OCI-LY1 (cell line): Measurements from ENCODE around the gene INPP5B.
"Not testable (repeated sequence)": the region's sequence is repeated elsewhere in the genome, so short reads cannot be mapped to it uniquely, and the experiment has no call there.

Experiments used
- H2AFZ ChIP-seq: fragments of 200-600 bp; sonication (generic), shearing (Covaris generic); 2 replicates; pipeline ENCODE4 v1.6.0; 2014; ENCODE audit warnings: antibody characterized with exemption, mild to moderate bottlenecking, low read length
- H3F3A ChIP-seq: fragments of 200-600 bp; sonication (generic), shearing (Covaris generic); 2 replicates; pipeline ENCODE4 v1.6.0; 2014; ENCODE audit warnings: mild to moderate bottlenecking, antibody characterized with exemption, low read length, moderate library complexity; ENCODE audit not compliant: insufficient read depth
- H3K27ac ChIP-seq: fragments of 200-600 bp; sonication (generic); 2 replicates; pipeline ENCODE4 v1.5.1; 2014; ENCODE audit warnings: low read length, mixed run types, mild to moderate bottlenecking, low read depth; ENCODE audit not compliant: poor library complexity, severe bottlenecking
- H3K27me3 ChIP-seq: fragments of 200-600 bp; sonication (generic); 2 replicates; pipeline ENCODE4 v1.6.0; 2014; ENCODE audit warnings: antibody characterized with exemption, mild to moderate bottlenecking, low read length, moderate library complexity; ENCODE audit not compliant: insufficient read depth
- H3K36me3 ChIP-seq: fragments of 200-600 bp; sonication (generic); 2 replicates; pipeline ENCODE4 v1.6.1; 2014; ENCODE audit warnings: mild to moderate bottlenecking, antibody characterized with exemption, low read length, moderate library complexity, mixed read lengths; ENCODE audit not compliant: insufficient read depth
- H3K4me1 ChIP-seq: fragments of 200-600 bp; sonication (generic); 2 replicates; pipeline ENCODE4 v1.5.1; 2014; ENCODE audit warnings: mild to moderate bottlenecking, low read length, moderate library complexity; ENCODE audit not compliant: insufficient read depth, severe bottlenecking
- H3K4me2 ChIP-seq: fragments of 200-600 bp; sonication (generic), shearing (Covaris generic); 2 replicates; pipeline ENCODE4 v1.6.1; 2014; ENCODE audit warnings: low read length
- H3K4me3 ChIP-seq: fragments of 200-600 bp; sonication (generic); 2 replicates; pipeline ENCODE4 v1.5.1; 2014; ENCODE audit warnings: low read length, low read depth, mild to moderate bottlenecking, mixed read lengths; ENCODE audit not compliant: poor library complexity, severe bottlenecking
- H3K79me2 ChIP-seq: fragments of 200-600 bp; shearing (Covaris generic); 2 replicates; pipeline ENCODE4 v1.6.1; 2016; ENCODE audit warnings: mixed run types, low read length, mixed read lengths; ENCODE audit not compliant: insufficient read depth
- H3K9ac ChIP-seq: fragments of 200-600 bp; sonication (generic), shearing (Covaris generic); 2 replicates; pipeline ENCODE4 v1.6.1; 2014; ENCODE audit warnings: mild to moderate bottlenecking, low read length, mixed read lengths
- H3K9me2 ChIP-seq: fragments of 200-600 bp; sonication (generic), shearing (Covaris generic); 2 replicates; pipeline ENCODE4 v1.6.1; 2014; ENCODE audit warnings: low read depth, mild to moderate bottlenecking, low read length, mixed read lengths
- H3K9me3 ChIP-seq: fragments of 200-600 bp; shearing (Covaris generic); 2 replicates; pipeline ENCODE4 v1.6.1; 2014; ENCODE audit warnings: low read length, mixed read lengths
- H4K20me1 ChIP-seq: fragments of 200-600 bp; sonication (generic), shearing (Covaris generic); 2 replicates; pipeline ENCODE4 v1.6.0; 2016; ENCODE audit warnings: mild to moderate bottlenecking, low read length; ENCODE audit not compliant: insufficient read depth
- CTCF ChIP-seq: fragments of 200-600 bp; sonication (generic), shearing (Covaris generic); IDR thresholded peaks from 2 replicates; pipeline ENCODE4 v1.5.1; 2017; ENCODE audit warnings: mild to moderate bottlenecking, antibody characterized with exemption, low read length, moderate library complexity, mixed read lengths
- EZH2 ChIP-seq: fragments of 200-600 bp; sonication (generic), shearing (Covaris generic); IDR thresholded peaks from 2 replicates; pipeline ENCODE4 v1.8.0; 2017; ENCODE audit warnings: borderline replicate concordance, mixed run types, mild to moderate bottlenecking, antibody characterized with exemption, low read length, moderate library complexity, mixed read lengths

INPP5B gene

GRCh38 chr1:37940299-37940947 is 6.4 kb downstream of the INPP5B start:
- H3K36me3 ChIP-seq, result no peaks in the 10 kb centered on the region; the same call in none of the 2 replicates
- peak overlapping the region; percentile 64 for H3K27ac ChIP-seq
- H3K79me2 ChIP-seq, result no peaks in the 10 kb centered on the region
- no peak overlapping the region for H3K4me3 ChIP-seq
- no peaks in the 10 kb centered on the region for H3K27me3 ChIP-seq
- no peak for TF ChIP-seq CTCF
- no peak for TF ChIP-seq EZH2
- H4K20me1 ChIP-seq, result no peaks in the 10 kb centered on the region
- H3K4me2 ChIP-seq, result peak overlapping the region; percentile 2; the same call in 1 of the 2 replicates
- no peak overlapping the region for H2AFZ ChIP-seq
- H3K9me3 ChIP-seq, result no peaks in the 10 kb centered on the region
- H3K9ac ChIP-seq, result no peak overlapping the region; the same call in 1 of the 2 replicates
- H3K4me1 ChIP-seq, result peaks cover 14% of the 10 kb centered on the region
- no peaks in the 10 kb centered on the region for H3K9me2 ChIP-seq
- no peaks in the 10 kb centered on the region for H3F3A ChIP-seq

GRCh38 chr1:37936760-37937159 is 10.1 kb downstream of the INPP5B start:
- not testable (repeated sequence) for H3K4me3 ChIP-seq, H3K36me3 ChIP-seq, H3F3A ChIP-seq

GRCh38 chr1:37932759-37933158 is 14.1 kb downstream of the INPP5B start:
- Histone ChIP-seq H3K27ac (peak overlapping the region; percentile 44), H3K4me3 (peak overlapping the region; percentile 87), H3K9me2 (no peaks in the 10 kb centered on the region), H3K9ac (peak overlapping the region; percentile 75), H3K36me3 (peaks cover 4% of the 10 kb centered on the region; the same call in 1 of the 2 replicates), H3K4me1 (peaks cover 39% of the 10 kb centered on the region), H3F3A (no peaks in the 10 kb centered on the region), H2AFZ (no peak overlapping the region), H3K79me2 (peaks cover 20% of the 10 kb centered on the region; the same call in 1 of the 2 replicates), H3K9me3 (no peaks in the 10 kb centered on the region), H3K27me3 (no peaks in the 10 kb centered on the region), H3K4me2 (peak overlapping the region; percentile 94), H4K20me1 (no peaks in the 10 kb centered on the region)
- TF ChIP-seq CTCF (no peak), EZH2 (no peak)

More at GRCh38 chr1:37936760-37937159, 10.1 kb downstream of the INPP5B start:
- peaks cover 26% of the 10 kb centered on the region for H3K4me1 ChIP-seq
- H3K27ac ChIP-seq, H3K9me2 ChIP-seq, H2AFZ ChIP-seq, H3K27me3 ChIP-seq, H3K9ac ChIP-seq, H4K20me1 ChIP-seq, H3K9me3 ChIP-seq, H3K4me2 ChIP-seq, H3K79me2 ChIP-seq: not testable (repeated sequence)
